B cell (primary cell): ENCODE data around the gene CERS6. TPM values are rescaled to one million over a fixed set of nuclear protein-coding genes. Genes with fewer than 3 reads are reported as not detected.

Experiments used
- ATAC-seq: fragments of 200-7000 bp; cut with Tn5 transposase; one replicate; pipeline ENCODE4 v1.10.0; 2021; ENCODE audit warnings: low read depth, mild to moderate bottlenecking, moderate number of reproducible peaks, moderate library complexity
- CTCF ChIA-PET: fragments of 350-600 bp; sonication (Branson Sonifier 250); formaldehyde crosslinking; loops from one replicate; lab custom pipeline; 2021; ENCODE audit warnings: antibody characterized with exemption, inconsistent platforms; lab: Charles Lee
- POLR2A ChIA-PET: fragments of 350-600 bp; sonication (Branson Sonifier 250); formaldehyde crosslinking; loops from one replicate; lab custom pipeline; 2021; ENCODE audit warnings: antibody characterized with exemption; lab: Charles Lee
- DNase-seq: peaks from one replicate; pipeline ENCODE4 v3.0.0; 2013
- H2AFZ ChIP-seq: 2 replicates; pipeline ENCODE4 v1.6.1; 2012; ENCODE audit warnings: mild to moderate bottlenecking, low read depth, low read length; ENCODE audit not compliant: insufficient read depth, poor library complexity, severe bottlenecking
- H3K27ac ChIP-seq, 2 donors: 1 replicate in 1 of 2; 2 replicates in 1 of 2; pipeline ENCODE4 v1.5.1; 2012 to 2013; ENCODE audit warnings: low read length in 2 of 2, mild to moderate bottlenecking in 2 of 2, moderate library complexity in 1 of 2
- H3K27me3 ChIP-seq, 4 experiments: fragments of 200-600 bp in 1 of 4; sonication (generic) in 1 of 4; replicated peaks in 1 of 4; 1 replicate in 2 of 4; 2 replicates in 2 of 4; pipeline versions ENCODE4 v1.6.1 to v1.7.0; 2013 to 2016; ENCODE audit warnings: low read length in 3 of 4, mild to moderate bottlenecking in 2 of 4, mixed read lengths in 1 of 4, moderate library complexity in 1 of 4; ENCODE audit not compliant: insufficient read depth in 4 of 4, control insufficient read depth in 3 of 4; ENCODE audit errors: control extremely low read depth in 1 of 4
- H3K36me3 ChIP-seq, 2 experiments: replicated peaks in 1 of 2; 1 replicate in 1 of 2; 2 replicates in 1 of 2; pipeline versions ENCODE4 v1.6.1 to v1.7.1; 2013; ENCODE audit warnings: low read length in 1 of 2; ENCODE audit not compliant: insufficient read depth in 2 of 2, control insufficient read depth in 1 of 2; ENCODE audit errors: control extremely low read depth in 1 of 2, extremely low read depth in 1 of 2
- H3K4me1 ChIP-seq, 2 donors: fragments of 200-600 bp in 1 of 2; sonication (generic) in 1 of 2; 1 replicate in 1 of 2; 2 replicates in 1 of 2; pipeline versions ENCODE4 v1.5.1 to v1.6.1; 2013 to 2017; ENCODE audit warnings: low read length in 2 of 2; ENCODE audit not compliant: control insufficient read depth in 2 of 2, insufficient read depth in 2 of 2
- H3K4me2 ChIP-seq: replicated peaks from 2 replicates; pipeline ENCODE3; 2012; ENCODE audit warnings: mild to moderate bottlenecking, low read depth, low read length; ENCODE audit not compliant: poor library complexity, severe bottlenecking
- H3K4me3 ChIP-seq, 5 experiments: fragments of 200-600 bp in 1 of 5; sonication (generic) in 1 of 5; 1 replicate in 3 of 5; 2 replicates in 2 of 5; pipeline versions ENCODE4 v1.5.1 to v1.7.0; 2011 to 2016; ENCODE audit warnings: low read length in 4 of 5, mild to moderate bottlenecking in 4 of 5, low read depth in 2 of 5, control low read depth in 1 of 5, moderate library complexity in 1 of 5; ENCODE audit not compliant: insufficient read depth in 1 of 5; ENCODE audit errors: control extremely low read depth in 1 of 5, extremely low read depth in 1 of 5
- H3K79me2 ChIP-seq: fragments of 200-600 bp; sonication (generic); one replicate; pipeline ENCODE4 v1.6.0; 2016; ENCODE audit warnings: low read length; ENCODE audit not compliant: control insufficient read depth, insufficient read depth
- H3K9ac ChIP-seq: fragments of 200-600 bp; sonication (generic); 2 replicates; pipeline ENCODE4 v1.6.1; 2017; ENCODE audit warnings: mild to moderate bottlenecking, low read length, moderate library complexity
- H3K9me3 ChIP-seq, 3 donors: one replicate each; pipeline versions ENCODE4 v1.6.1 to v1.7.1; 2013; ENCODE audit warnings: low read length in 2 of 3; ENCODE audit not compliant: control insufficient read depth in 2 of 3, insufficient read depth in 1 of 3; ENCODE audit errors: control extremely low read depth in 1 of 3
- H4K20me1 ChIP-seq: 2 replicates; pipeline ENCODE4 v1.6.0; 2012; ENCODE audit warnings: mild to moderate bottlenecking, low read length; ENCODE audit not compliant: insufficient read depth, control insufficient read depth, poor library complexity, severe bottlenecking
- H3K27ac Mint-ChIP-seq: one replicate; pipeline ENCODE4 v1.8.0; 2021; ENCODE audit warnings: mixed read lengths
- H3K27me3 Mint-ChIP-seq: one replicate; pipeline ENCODE4 v1.8.0; 2021; ENCODE audit warnings: mixed read lengths
- H3K4me1 Mint-ChIP-seq: one replicate; pipeline ENCODE4 v1.8.0; 2021; ENCODE audit warnings: mixed read lengths
- H3K4me3 Mint-ChIP-seq: one replicate; pipeline ENCODE4 v1.8.0; 2021; ENCODE audit warnings: mixed read lengths
- H3K9me3 Mint-ChIP-seq: one replicate; pipeline ENCODE4 v1.8.0; 2022; ENCODE audit warnings: mixed read lengths; ENCODE audit not compliant: insufficient read depth
- CTCF ChIP-seq: fragments of 200-600 bp; IDR thresholded peaks from one replicate; pipeline ENCODE4 v1.8.0; 2022; ENCODE audit warnings: antibody characterized with exemption, mild to moderate bottlenecking
- EZH2 ChIP-seq: IDR thresholded peaks from 2 replicates; pipeline ENCODE4 v1.6.1; 2012; ENCODE audit warnings: borderline replicate concordance, low read depth, mild to moderate bottlenecking, moderate library complexity, low read length; ENCODE audit not compliant: insufficient read depth, poor library complexity, severe bottlenecking
- WGBS: methylation state at CpG from one replicate; pipeline ENCODE4 v1.1.5; 2013; ENCODE audit warnings: missing lambda C conversion rate; ENCODE audit not compliant: insufficient coverage; 5-methylcytosine and 5-hydroxymethylcytosine counted together
- intact Hi-C: fragments of 100-400 bp; cut with micrococcal nuclease; formaldehyde crosslinking; loops from one replicate; pipeline ENCODE4 v1.10.0; 2022
- polyA plus RNA-seq: library from polyadenylated mRNA; depleted of rRNA; stranded (reverse); fragments of >200 nt; gene quantifications from 2 replicates; pipeline ENCODE4 v1.2.3, GENCODE V29; 2012
- total RNA-seq, 2 donors: library from RNA; stranded (reverse); fragments of 120-200 nt in 1 of 2; gene quantifications; 1 replicate in 1 of 2; 2 replicates in 1 of 2; pipeline versions ENCODE4 v1.2.3 to v1.2.4, GENCODE V29; 2013 to 2022

Gene CERS6
- total and polyA plus RNA-seq, 2 donors (not counting 1 experiment from before 2014, with no cell fraction given) = 2.2 to 5.5 TPM

DNA sequence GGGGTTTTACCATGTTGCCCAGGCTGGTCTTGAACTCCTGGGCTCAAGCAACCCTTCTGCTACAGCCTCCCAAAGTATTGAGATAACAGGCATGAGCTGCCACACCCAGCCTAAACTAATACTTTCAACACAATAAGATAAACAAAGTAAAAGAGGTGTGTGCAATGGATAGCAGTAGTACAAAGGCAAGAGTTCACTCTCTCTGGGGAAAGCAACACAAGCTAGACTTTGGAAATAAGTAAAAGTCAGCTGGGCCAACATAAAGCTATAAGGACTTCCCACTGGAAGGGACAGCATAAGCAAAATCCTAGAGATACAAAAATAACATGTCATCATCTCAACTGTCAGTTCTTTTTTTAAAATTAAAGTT, 341.2 kb downstream of the CERS6 start:
- DNase-seq = no peak
- Mint-ChIP-seq H3K4me3 (no peak overlapping the region), H3K9me3 (no peaks in the 10 kb centered on the region), H3K27me3 (peaks cover 10% of the 10 kb centered on the region), H3K27ac (no peak overlapping the region), H3K4me1 (no peaks in the 10 kb centered on the region)
- Histone ChIP-seq H4K20me1 (no peaks in the 10 kb centered on the region), H3K36me3 (no peaks in the 10 kb centered on the region), H3K4me3 (no peak overlapping the region), H3K27me3 (no peaks in the 10 kb centered on the region), H3K79me2 (no peaks in the 10 kb centered on the region), H3K4me2 (no peak overlapping the region), H3K4me1 (no peaks in the 10 kb centered on the region), H3K9me3 (no peaks in the 10 kb centered on the region), H3K27ac (no peak overlapping the region), H3K9ac (no peak overlapping the region), H2AFZ (no peak overlapping the region)
- TF ChIP-seq EZH2 = no peak
- TF ChIP-seq CTCF = no peak
- ATAC-seq = no peak
- ChIA-PET CTCF (no interaction called here), POLR2A (no interaction called here)
- intact Hi-C loops = no loop called here

- Mint-ChIP-seq H3K9me3 (no peaks in the 10 kb centered on the region), H3K27me3 (peaks cover 14% of the 10 kb centered on the region), H3K27ac (no peak overlapping the region), H3K4me1 (no peaks in the 10 kb centered on the region), H3K4me3 (no peak overlapping the region)
- no peaks in the 10 kb centered on the region for H4K20me1 ChIP-seq
- H3K9me3 ChIP-seq = no peaks in the 10 kb centered on the region
- H2AFZ ChIP-seq = no peak overlapping the region
- WGBS = 95% methylated on average over 8 of the region's 13 CpGs
- H3K4me1 ChIP-seq = no peaks in the 10 kb centered on the region
- H3K4me2 ChIP-seq = no peak overlapping the region
- no peak overlapping the region for H3K27ac ChIP-seq
- no peak for TF ChIP-seq CTCF
- no peak overlapping the region for H3K4me3 ChIP-seq
- CTCF ChIA-PET = no interaction called here
- ATAC-seq (no peak), DNase-seq (no peak)
- H3K36me3 ChIP-seq = no peaks in the 10 kb centered on the region
- H3K9ac ChIP-seq = no peak overlapping the region
- intact Hi-C loops = no loop called here
- POLR2A ChIA-PET = no interaction called here
- H3K79me2 ChIP-seq = no peaks in the 10 kb centered on the region
- no peaks in the 10 kb centered on the region for H3K27me3 ChIP-seq
Observed at GRCh38 chr2:168798076-168798887, 342.2 kb downstream of the CERS6 start.
